ENCODE data around the gene OOEP.
"Not testable (repeated sequence)": the region's sequence is repeated elsewhere in the genome, so short reads cannot be mapped to it uniquely, and the experiment has no call there.

OOEP gene

DNA sequence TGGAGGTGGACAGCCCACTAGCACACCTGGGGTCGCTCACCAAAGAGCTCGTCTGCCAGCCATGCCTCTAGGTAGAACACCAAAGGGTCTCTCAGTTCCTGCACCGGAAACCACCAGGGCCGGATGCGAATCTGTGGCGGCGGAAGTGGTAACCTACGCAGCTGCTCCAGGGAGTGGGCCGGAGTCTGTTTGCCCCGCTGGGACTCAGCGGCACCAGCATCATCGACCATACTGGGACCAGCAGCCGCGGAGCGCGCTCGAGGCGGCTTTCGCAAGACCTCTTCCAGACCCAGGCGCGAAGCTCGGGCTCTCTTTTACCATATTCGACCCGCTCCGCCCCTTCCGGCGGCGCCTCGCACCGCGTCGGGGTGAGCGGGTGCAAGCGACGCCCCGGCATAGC lies at the start of gene OOEP:
TSS of gene OOEP (minus strand) at position 335 of the 400 bp plus-strand sequence. CDS start at position 230, 105 bp downstream.
- no peak for DNase-seq

GRCh38 chr6:73418081-73418741 lies 48.5 kb upstream of the OOEP start:
- DNase-seq: no peak

GRCh38 chr6:73413102-73413501 lies 43.4 kb upstream of the OOEP start:
- no peak for DNase-seq

DNA sequence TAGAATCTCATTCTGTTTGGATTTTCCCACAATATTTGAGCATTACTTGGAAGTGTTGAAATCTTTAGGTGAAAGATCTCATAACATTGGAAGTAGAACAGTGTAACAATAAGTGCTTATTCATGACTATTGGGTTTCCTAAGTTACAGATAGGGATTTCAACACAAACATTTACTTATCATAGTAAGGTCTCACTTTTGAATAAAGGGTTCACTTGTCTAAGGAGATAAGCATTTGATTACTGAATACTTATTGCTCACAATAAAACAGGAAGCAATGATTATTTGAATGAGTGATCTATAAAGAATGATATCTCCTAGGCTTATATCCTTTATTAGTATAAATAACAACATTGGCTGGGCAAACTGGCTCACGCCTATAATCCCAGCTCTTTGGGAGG lies 39.7 kb upstream of the OOEP start:
- DNase-seq: no peak

- no peak for DNase-seq
Measured at GRCh38 chr6:73400656-73401055, 31.0 kb upstream of the OOEP start.

DNA sequence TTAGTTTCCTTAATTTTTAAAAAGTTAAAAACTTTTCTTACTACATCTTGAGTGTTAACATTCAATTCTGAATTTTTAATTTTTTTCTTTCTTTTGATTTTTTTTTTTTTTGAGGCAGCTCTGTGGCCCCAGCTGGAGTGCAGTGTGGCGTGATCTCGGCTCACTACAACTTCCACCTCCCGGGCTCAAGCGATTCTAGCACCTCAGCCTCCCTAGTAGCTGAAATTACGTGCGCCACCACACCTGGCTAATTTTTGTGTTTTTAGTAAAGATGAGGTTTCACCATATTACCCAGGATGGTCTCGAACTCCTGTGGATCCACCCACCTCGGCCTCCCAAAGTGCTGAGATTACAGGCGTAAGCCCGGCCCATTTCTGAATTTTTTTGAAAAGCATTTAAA lies 26.2 kb upstream of the OOEP start:
- no peak for DNase-seq

DNA sequence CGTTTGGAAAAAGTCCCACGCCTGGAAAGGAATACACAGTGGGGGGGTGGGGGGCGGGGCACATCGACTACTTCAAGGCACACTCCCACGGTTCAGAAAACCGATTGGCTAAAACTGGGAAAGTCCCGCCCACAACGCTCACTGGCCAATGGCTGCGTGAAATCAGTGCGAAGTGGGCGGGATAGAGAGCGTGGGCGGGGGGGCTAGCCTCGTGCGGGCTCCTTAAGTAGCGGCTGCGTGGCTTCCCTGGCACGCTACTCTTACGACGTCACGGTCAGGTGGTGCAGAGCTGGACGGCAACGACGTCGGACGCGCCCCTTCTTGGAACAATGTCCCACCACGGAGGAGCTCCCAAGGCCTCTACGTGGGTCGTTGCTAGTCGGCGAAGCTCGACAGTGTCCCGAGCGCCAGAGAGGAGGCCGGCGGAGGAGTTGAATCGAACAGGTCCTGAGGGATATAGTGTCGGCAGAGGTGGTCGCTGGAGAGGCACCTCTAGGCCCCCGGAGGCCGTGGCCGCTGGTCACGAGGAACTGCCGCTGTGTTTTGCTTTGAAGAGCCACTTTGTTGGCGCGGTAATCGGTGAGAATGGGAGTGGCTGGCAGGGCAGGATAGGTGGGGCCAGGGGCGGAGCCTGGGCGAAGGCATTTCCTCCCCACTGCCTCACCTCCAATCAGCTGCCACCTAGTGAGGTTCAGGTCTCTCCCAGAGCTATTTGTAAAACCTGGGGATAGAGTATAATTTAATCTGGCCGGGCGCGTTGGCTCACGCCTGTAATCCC lies 25.1 kb upstream of the OOEP start, which contains the start of gene DDX43:
TSS of gene DDX43 (plus strand) at position 252 of the 778 bp plus-strand sequence. CDS start at position 330, 78 bp downstream.
- DNase-seq: peak; percentile 77

DNA sequence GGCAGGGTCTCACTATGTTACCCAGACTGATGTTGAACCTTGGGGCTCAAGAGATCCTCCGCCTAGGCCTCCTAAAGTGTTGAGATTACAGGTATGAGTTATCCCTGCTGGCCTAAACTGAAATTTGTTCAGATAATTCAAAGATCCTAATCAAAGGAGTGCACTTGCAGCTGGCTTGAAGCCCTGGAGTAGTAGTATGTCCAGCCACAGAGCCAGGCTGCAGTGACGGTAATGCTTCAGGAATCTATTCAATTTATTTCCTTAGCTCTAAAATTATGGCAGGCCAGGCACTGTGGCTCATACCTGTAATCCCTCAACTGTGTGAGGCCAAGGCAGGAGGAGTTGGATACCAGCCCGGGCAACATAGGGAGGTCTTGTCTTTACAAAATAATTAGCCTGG lies 23.6 kb upstream of the OOEP start:
- DNase-seq: no peak

DNA sequence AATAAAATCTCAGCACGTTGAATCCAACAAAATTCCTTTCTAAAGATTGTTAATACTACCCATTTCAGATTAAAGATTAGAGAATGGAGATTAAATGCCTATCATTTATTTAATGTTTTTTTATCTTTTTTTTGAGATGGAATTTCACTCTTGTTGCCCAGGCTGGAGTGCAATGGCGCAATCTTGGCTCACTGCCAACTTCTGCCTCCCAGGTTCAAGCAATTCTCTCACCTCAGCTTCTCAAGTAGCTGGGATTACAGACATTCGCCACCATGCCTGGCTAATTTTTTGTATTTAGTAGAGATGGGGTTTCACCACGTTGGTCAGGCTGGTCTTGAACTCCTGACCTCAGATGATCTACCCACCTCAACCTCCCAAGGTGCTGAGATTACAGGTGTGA lies 22.5 kb upstream of the OOEP start:
- DNase-seq: not testable (repeated sequence)

GRCh38 chr6:73391675-73392074 lies 22.0 kb upstream of the OOEP start:
- no peak for DNase-seq

GRCh38 chr6:73389854-73390253 lies 20.2 kb upstream of the OOEP start:
- DNase-seq: no peak

DNA sequence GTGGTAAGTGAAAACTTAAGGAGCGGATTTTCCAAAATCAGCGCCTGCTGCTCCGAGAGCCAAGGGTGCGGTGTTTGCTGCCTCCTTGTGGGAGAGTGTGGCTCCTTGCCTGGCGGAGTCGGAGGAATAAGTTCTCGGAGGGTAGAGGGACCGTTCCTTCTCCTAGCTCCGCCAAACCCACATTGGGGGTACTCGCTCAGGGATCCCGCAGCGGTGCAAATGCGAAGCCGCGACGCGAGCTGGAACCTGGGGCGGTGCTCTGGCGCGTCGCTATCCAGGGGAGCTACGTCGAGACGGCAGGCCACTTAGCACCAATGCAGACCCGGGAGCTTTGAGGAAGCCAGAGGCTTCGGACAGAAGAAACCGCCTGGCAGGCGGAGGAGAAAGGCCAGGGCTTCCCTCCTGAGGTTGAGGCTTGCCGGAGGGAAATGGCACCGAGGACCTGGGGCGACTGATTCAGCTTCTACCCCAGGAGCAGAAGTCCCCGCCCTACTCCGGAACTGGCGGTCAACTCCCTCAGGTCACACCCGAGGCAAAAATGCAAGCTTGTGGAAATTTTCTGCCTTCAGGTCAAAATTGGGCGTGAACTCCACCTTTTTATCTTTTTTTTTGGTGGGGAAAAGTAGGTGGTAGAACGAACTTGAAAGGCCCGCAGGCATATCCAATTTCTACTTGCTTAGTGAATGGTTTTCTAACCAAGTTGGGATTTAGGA lies 19.3 kb upstream of the OOEP start:
- DNase-seq: peak; percentile 53

DNA sequence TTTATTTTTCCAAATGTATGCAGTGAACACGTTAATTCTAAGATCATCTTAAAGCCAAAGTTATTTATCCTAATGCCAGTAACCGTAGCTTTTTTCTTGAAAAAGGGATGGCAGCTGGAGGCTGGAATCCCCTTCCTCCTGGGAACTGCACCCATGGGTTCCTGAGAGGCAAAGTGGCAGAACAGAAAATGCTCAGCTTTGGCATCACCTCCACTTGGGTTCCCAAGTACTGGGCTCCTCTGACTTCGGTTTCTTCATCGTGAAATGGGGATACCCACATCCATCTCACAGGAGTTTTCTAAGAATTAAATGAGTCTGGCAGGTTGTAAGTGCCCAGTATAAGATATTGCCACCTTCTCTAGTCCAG lies 18.7 kb upstream of the OOEP start:
- DNase-seq: no peak

- DNase-seq: no peak
Measured at GRCh38 chr6:73382462-73383113, 12.9 kb upstream of the OOEP start.

- DNase-seq: not testable (repeated sequence)
Measured at GRCh38 chr6:73381531-73381930, 11.8 kb upstream of the OOEP start.

DNA sequence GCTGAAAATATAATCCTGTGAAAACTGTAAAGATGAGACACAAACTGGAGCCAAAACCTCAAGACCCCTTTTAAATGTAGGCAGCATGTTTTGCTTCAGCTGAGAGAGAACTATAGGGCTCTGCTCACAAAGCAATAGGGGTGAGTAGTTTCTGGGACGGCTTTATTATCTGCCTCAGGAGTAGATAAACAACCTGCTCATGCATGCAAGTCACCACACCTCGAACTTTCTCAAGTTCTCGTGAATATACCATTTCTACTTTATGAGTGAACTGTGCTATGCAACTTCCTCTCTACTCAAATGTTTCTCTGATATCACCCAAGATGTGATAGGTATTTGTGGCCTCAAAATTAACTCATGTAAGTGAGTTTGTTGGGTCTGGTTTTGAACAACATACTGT lies 7.5 kb upstream of the OOEP start:
- DNase-seq: no peak

DNA sequence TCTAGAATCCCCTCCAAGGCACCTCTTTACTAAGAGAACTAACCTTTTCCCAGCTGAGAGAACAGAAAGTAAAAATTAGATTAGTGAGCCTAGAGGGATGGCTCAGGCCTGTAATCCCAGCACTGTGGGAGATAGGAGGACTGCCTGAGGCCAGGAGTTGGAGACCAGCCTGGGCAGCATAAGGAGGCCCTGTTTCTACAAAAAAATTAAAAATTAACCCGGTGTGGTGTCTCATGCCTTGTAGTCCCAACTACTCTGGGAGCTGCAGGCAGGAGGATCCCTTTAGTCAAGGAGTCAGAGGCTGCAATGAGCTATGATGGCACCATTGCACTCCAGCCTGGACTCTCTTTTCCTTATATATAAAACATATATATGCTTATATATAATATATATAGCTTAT lies 5.5 kb upstream of the OOEP start:
- DNase-seq: no peak

GRCh38 chr6:73372516-73372915 lies 2.8 kb upstream of the OOEP start:
- no peak for DNase-seq

DNA sequence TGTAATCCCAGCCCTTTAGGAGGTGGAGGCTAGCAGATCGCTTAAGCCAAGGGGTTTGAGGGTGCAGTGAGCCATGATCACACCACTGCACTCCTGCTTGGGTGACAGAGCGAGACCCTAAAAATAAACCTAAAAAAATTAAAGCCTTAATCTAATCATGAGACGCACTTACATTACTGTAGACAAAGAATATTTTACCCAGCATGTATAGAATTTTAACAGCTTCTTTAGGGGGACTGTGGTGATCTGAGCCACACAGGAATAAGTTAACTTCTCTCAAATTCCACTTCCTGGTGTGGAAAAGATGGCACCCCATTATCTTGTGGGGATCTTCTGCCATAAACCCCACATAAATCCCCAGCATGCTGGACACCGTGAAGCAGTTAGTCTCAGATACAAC lies 2.3 kb upstream of the OOEP start:
- no peak for DNase-seq

GRCh38 chr6:73369157-73369556 lies 540 bp downstream of the OOEP start:
- no peak for DNase-seq

- no peak for DNase-seq
Measured at GRCh38 chr6:73368675-73369074, 1.0 kb downstream of the OOEP start.

DNA sequence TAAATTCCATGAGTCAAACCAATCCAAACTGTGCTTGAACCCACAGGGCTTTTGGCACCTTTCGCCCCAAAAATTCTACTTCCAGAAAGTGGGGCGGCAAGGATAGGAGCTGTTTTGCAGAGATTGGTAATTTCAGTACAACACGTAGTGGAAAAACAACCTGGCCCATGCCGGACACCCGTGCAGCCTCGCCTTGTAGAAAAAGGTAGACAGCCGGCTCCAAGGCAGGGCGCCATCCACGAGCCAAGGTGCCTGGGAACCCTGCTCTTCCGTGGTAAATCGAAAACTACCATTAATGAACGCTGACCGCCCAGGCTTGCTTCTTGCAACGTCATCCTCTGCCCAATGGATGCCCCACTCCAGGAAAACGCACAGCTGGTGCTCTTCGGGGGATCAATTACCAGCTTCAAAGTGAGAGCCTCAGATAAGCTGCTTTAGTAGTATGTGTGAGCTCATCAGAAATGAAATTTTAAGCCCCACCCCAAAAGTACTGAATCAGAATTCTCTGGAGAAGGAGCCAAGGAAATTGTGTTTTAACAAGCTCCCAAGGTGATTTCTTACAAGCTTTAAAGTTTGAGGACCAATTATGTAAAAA lies 1.8 kb downstream of the OOEP start:
- DNase-seq: no peak

DNA sequence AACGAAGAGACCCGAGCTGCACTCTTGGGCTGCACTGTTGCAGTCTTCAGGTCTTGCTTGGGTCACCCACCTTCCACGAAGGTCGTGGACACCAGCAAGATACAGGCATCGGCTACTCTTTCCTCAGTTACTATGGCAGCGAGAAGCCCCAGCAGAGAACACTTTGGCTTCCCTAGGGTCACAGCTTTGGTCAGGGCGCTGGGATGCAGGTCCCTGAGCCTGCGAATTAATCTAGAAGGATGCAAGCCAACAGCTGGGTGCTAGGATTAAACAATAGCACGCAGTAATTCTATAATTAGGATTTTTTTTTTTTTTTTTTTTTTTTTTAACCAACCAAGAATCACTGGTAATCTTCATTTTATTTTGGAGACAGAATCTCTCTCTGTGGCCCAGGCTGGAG lies 5.1 kb downstream of the OOEP start:
- DNase-seq: no peak
